ENCODE data around the gene OR2T27.

- TF ChIP-seq CTCF (IDR thresholded peaks at IDR 0.05): no peak
- TF ChIP-seq POLR2AphosphoS5 (IDR thresholded peaks at IDR 0.05): no peak
Observed at GRCh38 chr1:248627971-248628844, 27.1 kb downstream of the OR2T27 start.

Measured in breast epithelium (tissue), 3 donors.